ENCODE measurements around the gene POLR2L. TPM values are rescaled to one million over a fixed set of nuclear protein-coding genes. Genes with fewer than 3 reads are reported as not detected.

The POLR2L gene
- total RNA-seq, 4 donors from 2014 or later, result 10.5 to 81.5 (median 42.8) TPM

GRCh38 chr11:866481-866880, 24.2 kb upstream of the POLR2L start:
- TF ChIP-seq POLR2A (IDR thresholded peaks at IDR 0.05) (no peak), CTCF (IDR thresholded peaks at IDR 0.05) (no peak)
- intact Hi-C loops (cut with DNase I; ENCODE audit: low total_unique reads), result no loop called here
- H3K27me3 ChIP-seq, result no peaks in the 10 kb centered on the region

GRCh38 chr11:865462-866430, 23.4 kb upstream of the POLR2L start:
- intact Hi-C loops (cut with DNase I; ENCODE audit: low total_unique reads), result no loop called here
- Histone ChIP-seq H3K9me3 (no peaks in the 10 kb centered on the region), H3K36me3 (no peaks in the 10 kb centered on the region)

More at GRCh38 chr11:866481-866880, 24.2 kb upstream of the POLR2L start:
- Histone ChIP-seq H3K9me3 (no peaks in the 10 kb centered on the region), H3K4me3 (no peak overlapping the region), H3K36me3 (no peaks in the 10 kb centered on the region), H3K27ac (no peak overlapping the region), H3K4me1 (no peaks in the 10 kb centered on the region)
- DNase-seq, result no peak

GRCh38 chr11:864898-865297, 22.6 kb upstream of the POLR2L start:
- Histone ChIP-seq H3K36me3 (no peaks in the 10 kb centered on the region), H3K27me3 (no peaks in the 10 kb centered on the region), H3K9me3 (no peaks in the 10 kb centered on the region), H3K4me1 (no peaks in the 10 kb centered on the region), H3K27ac (no peak overlapping the region), H3K4me3 (no peak overlapping the region)
- no peak for TF ChIP-seq POLR2A (IDR thresholded peaks at IDR 0.05)
- TF ChIP-seq CTCF (IDR thresholded peaks at IDR 0.05), result no peak
- intact Hi-C loops (cut with DNase I; ENCODE audit: low total_unique reads), result no loop called here
- no peak for DNase-seq

More at GRCh38 chr11:865462-866430, 23.4 kb upstream of the POLR2L start:
- Histone ChIP-seq H3K4me3 (no peak overlapping the region), H3K27ac (no peak overlapping the region), H3K4me1 (no peaks in the 10 kb centered on the region), H3K27me3 (no peaks in the 10 kb centered on the region)
- TF ChIP-seq CTCF (IDR thresholded peaks at IDR 0.05) (no peak), POLR2A (IDR thresholded peaks at IDR 0.05) (no peak)
- no peak for DNase-seq

GRCh38 chr11:863910-864827, 21.8 kb upstream of the POLR2L start:
- Histone ChIP-seq H3K27ac (no peak overlapping the region), H3K36me3 (no peaks in the 10 kb centered on the region), H3K27me3 (no peaks in the 10 kb centered on the region), H3K4me1 (no peaks in the 10 kb centered on the region), H3K9me3 (no peaks in the 10 kb centered on the region), H3K4me3 (no peak overlapping the region)
- DNase-seq, result no peak
- TF ChIP-seq CTCF (IDR thresholded peaks at IDR 0.05) (no peak), POLR2A (IDR thresholded peaks at IDR 0.05) (no peak)
- intact Hi-C loops (cut with DNase I; ENCODE audit: low total_unique reads), result no loop called here

Measured in uterus (tissue), 4 donors.